Measurements from ENCODE around the gene OLFM4. TPM values are rescaled to one million over a fixed set of nuclear protein-coding genes. Genes with fewer than 3 reads are reported as not detected.

OLFM4 gene
- total RNA-seq, 2 experiments from 2014 or later = not detected

DNA sequence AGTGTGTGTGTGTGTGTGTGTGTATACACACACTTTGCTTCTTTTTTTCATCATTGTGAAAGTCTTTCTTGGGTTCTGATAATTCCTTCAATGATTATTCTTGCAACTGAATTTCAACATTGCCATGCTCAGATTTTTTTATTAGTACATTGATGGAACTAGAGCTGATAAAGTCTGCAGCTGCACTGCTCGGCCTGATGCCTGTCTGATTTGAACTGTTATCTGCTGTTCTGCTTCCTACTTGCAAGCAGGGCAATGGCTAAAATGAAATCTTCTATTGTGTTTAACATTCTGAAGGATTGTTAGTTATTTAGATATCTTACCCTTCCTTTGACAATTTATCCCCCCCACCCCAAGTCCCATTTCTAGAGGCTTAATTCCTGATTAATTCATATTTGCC, 61.3 kb downstream of the OLFM4 start:
- TF ChIP-seq, protein P1, sequence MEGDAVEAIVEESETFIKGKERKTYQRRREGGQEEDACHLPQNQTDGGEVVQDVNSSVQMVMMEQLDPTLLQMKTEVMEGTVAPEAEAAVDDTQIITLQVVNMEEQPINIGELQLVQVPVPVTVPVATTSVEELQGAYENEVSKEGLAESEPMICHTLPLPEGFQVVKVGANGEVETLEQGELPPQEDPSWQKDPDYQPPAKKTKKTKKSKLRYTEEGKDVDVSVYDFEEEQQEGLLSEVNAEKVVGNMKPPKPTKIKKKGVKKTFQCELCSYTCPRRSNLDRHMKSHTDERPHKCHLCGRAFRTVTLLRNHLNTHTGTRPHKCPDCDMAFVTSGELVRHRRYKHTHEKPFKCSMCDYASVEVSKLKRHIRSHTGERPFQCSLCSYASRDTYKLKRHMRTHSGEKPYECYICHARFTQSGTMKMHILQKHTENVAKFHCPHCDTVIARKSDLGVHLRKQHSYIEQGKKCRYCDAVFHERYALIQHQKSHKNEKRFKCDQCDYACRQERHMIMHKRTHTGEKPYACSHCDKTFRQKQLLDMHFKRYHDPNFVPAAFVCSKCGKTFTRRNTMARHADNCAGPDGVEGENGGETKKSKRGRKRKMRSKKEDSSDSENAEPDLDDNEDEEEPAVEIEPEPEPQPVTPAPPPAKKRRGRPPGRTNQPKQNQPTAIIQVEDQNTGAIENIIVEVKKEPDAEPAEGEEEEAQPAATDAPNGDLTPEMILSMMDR (IDR thresholded peaks at IDR 0.05) = no peak
- Histone ChIP-seq H3K9me3 (ENCODE audit: control insufficient read depth in 1 of 2, insufficient read depth in 1 of 2, low read length in 2 of 2) (no peaks in the 10 kb centered on the region), H3K27me3 (ENCODE audit: control insufficient read depth in 1 of 2, insufficient read depth in 2 of 2, low read length in 2 of 2) (no peaks in the 10 kb centered on the region), H3K36me3 (ENCODE audit: insufficient read depth, low read length) (no peaks in the 10 kb centered on the region), H3K27ac (ENCODE audit: low read depth in 1 of 2, low read length in 2 of 2) (no peak overlapping the region), H3K4me3 (ENCODE audit: low read length) (no peak overlapping the region), H3K4me1 (ENCODE audit: insufficient read depth, low read length) (no peaks in the 10 kb centered on the region)
- Mint-ChIP-seq H3K27ac (no peak overlapping the region), H3K9me3 (peaks cover 6% of the 10 kb centered on the region), H3K36me3 (ENCODE audit: low read depth) (no peaks in the 10 kb centered on the region), H3K4me3 (no peak overlapping the region), H3K4me1 (ENCODE audit: low read depth) (no peaks in the 10 kb centered on the region), H3K27me3 (no peaks in the 10 kb centered on the region)
- no peak for DNase-seq
- POLR2A ChIA-PET = no interaction called here
- intact Hi-C loops (cut with DNase I, micrococcal nuclease) = no loop called here
- CTCF ChIA-PET = no interaction called here
- ATAC-seq (ENCODE audit: poor library complexity) = no peak

DNA sequence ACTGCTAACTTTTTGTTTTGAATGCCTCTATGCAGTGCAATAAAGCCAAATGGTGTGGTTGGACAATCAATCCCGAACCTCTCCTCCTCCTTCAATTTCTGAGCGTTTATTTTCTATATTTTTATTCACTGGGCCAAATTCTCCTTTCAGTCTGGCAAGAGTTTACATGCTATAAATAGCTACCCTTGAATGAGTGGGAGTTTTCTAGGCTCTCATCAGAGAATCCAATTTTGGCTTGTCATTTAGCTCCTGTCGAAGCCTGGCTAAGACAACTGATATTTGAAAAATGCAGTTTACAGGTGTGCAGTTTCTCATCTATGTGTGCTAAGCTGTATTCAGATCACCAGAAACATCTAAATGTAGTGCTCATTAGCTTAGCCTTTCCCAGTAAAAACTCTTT, 61.8 kb downstream of the OLFM4 start:
- Histone ChIP-seq H3K4me3 (ENCODE audit: low read length) (no peak overlapping the region), H3K27me3 (ENCODE audit: control insufficient read depth in 1 of 2, insufficient read depth in 2 of 2, low read length in 2 of 2) (no peaks in the 10 kb centered on the region), H3K9me3 (ENCODE audit: control insufficient read depth in 1 of 2, insufficient read depth in 1 of 2, low read length in 2 of 2) (no peaks in the 10 kb centered on the region), H3K4me1 (ENCODE audit: insufficient read depth, low read length) (no peaks in the 10 kb centered on the region), H3K27ac (ENCODE audit: low read depth in 1 of 2, low read length in 2 of 2) (no peak overlapping the region), H3K36me3 (ENCODE audit: insufficient read depth, low read length) (no peaks in the 10 kb centered on the region)
- no peak overlapping the region for H3K27ac Mint-ChIP-seq
- no peaks in the 10 kb centered on the region for H3K27me3 Mint-ChIP-seq
- H3K36me3 Mint-ChIP-seq (ENCODE audit: low read depth) = no peaks in the 10 kb centered on the region
- ATAC-seq (ENCODE audit: poor library complexity) (no peak), DNase-seq (no peak)
- no peaks in the 10 kb centered on the region for H3K4me1 Mint-ChIP-seq (ENCODE audit: low read depth)
- no peak overlapping the region for H3K4me3 Mint-ChIP-seq
- CTCF ChIA-PET = no interaction called here
- H3K9me3 Mint-ChIP-seq = peaks cover 6% of the 10 kb centered on the region
- POLR2A ChIA-PET = no interaction called here
- TF ChIP-seq, protein P1 (IDR thresholded peaks at IDR 0.05) = no peak
- intact Hi-C loops (cut with DNase I, micrococcal nuclease) = no loop called here

DNA sequence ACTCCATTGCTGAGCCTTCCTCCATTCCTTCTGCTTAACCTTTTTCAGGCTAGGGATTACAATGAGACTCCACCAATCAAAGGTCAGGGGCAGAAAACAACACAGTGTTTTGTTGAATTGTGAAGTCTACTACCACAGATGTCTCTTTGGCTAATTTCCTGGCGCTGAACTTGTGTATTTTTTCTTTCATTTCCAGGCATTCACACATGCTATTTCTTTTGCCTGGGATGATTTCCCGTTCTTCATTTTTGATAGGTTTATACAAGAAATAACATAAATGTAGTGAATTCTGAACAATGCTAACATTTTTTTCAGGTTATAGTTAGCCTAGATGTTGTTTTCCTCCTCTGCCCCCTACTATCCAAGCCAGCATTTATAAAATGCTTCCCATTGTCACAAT, 64.3 kb downstream of the OLFM4 start:
- Histone ChIP-seq H3K4me3 (ENCODE audit: low read length) (no peak overlapping the region), H3K9me3 (ENCODE audit: control insufficient read depth in 1 of 2, insufficient read depth in 1 of 2, low read length in 2 of 2) (no peaks in the 10 kb centered on the region), H3K27ac (ENCODE audit: low read depth in 1 of 2, low read length in 2 of 2) (no peak overlapping the region), H3K36me3 (ENCODE audit: insufficient read depth, low read length) (no peaks in the 10 kb centered on the region), H3K27me3 (ENCODE audit: control insufficient read depth in 1 of 2, insufficient read depth in 2 of 2, low read length in 2 of 2) (no peaks in the 10 kb centered on the region), H3K4me1 (ENCODE audit: insufficient read depth, low read length) (no peaks in the 10 kb centered on the region)
- H3K4me3 Mint-ChIP-seq = no peak overlapping the region
- DNase-seq (no peak), ATAC-seq (ENCODE audit: poor library complexity) (no peak)
- H3K27ac Mint-ChIP-seq = no peak overlapping the region
- POLR2A ChIA-PET = no interaction called here
- no peaks in the 10 kb centered on the region for H3K27me3 Mint-ChIP-seq
- H3K4me1 Mint-ChIP-seq (ENCODE audit: low read depth) = no peaks in the 10 kb centered on the region
- H3K9me3 Mint-ChIP-seq = peaks cover 6% of the 10 kb centered on the region
- intact Hi-C loops (cut with DNase I, micrococcal nuclease) = no loop called here
- TF ChIP-seq, protein P1 (IDR thresholded peaks at IDR 0.05) = no peak
- CTCF ChIA-PET = no interaction called here
- H3K36me3 Mint-ChIP-seq (ENCODE audit: low read depth) = no peaks in the 10 kb centered on the region

Data from CD4-positive, alpha-beta T cell (primary cell).